SKM-1 treated with dmso at 0.1 percent for 144 hours (cell line): ENCODE results near the gene KTI12.
"Not testable (repeated sequence)": the region's sequence is repeated elsewhere in the genome, so short reads cannot be mapped to it uniquely, and the experiment has no call there.

Experiments used
- DNase-seq: peaks from one replicate; lab custom pipeline; 2025; ENCODE audit not compliant: unreplicated experiment; lab: John Stamatoyannopoulos, UW

KTI12 gene

DNA sequence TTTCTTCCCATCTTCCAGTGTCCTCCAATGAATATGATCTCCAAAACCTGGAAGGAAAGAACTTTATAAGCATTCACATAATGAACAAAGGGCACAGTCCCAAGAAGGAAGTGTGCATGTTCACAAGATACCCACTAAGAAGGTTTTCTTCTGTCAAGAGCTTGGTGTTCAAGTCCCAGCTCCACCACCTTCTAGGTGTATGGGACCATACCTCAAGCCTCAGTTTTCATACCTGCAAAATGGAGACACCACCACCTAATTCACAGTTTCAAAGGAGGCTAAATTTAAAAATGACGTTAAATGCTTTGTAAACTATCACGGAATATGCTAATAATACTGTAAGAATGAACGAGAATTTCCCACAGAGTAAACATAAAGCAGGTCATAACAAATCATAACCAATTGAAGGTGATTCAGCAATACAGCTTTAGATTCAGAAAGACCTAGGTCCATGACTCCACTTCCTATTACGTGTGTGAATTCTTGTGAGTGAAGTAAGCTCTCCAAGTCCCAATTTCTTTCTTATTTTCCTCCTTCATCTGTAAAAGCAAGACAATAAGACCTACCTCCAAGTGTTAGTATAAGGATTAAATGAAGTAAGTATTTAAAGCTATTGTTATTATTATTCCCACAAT, 8.1 kb upstream of the KTI12 start:
- DNase-seq = no peak

GRCh38 chr1:52037909-52038308, 4.3 kb upstream of the KTI12 start:
- DNase-seq = no peak

- DNase-seq = no peak
Observed at GRCh38 chr1:52037402-52037814, 3.8 kb upstream of the KTI12 start.

DNA sequence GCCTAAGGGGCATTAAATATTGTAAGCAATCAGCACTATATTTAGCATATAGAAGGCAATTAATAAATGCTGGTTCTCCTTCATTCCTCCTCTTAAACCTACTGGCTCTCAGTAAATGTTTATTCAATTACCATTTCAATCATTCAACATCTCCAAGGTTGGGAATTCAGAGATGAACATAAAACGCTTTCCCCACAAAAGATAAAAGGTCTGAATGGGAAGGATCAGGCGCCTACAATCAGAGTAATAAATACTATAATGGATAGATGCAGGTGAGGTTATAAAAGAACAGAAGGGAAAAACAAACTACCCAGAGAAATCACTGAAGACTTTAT, 407 bp upstream of the KTI12 start:
- DNase-seq = no peak

DNA sequence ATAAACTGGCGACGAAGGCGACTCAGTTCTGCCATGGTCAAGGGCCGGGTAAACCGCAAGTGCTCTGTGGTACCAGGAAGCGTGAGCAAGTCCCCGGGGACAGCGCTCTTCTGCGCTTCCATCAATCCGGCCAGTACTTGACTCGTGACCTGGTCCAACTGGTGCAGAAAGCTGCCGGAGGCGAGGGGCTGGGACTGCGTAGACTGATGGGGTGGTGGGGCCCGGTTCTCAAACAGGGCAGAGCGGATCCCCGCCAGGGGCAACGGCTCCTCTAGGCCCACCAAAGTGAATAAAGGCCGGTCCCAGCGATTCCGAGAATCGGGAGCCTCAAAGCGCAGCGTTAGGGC, 852 bp downstream of the KTI12 start:
- DNase-seq = peak; percentile 30

- DNase-seq = no peak
Observed at GRCh38 chr1:52032124-52032784, 1.4 kb downstream of the KTI12 start.

- not testable (repeated sequence) for DNase-seq
Observed at GRCh38 chr1:52028839-52029238, 4.8 kb downstream of the KTI12 start.

- DNase-seq = no peak
Observed at GRCh38 chr1:52028328-52028727, 5.3 kb downstream of the KTI12 start.

DNA sequence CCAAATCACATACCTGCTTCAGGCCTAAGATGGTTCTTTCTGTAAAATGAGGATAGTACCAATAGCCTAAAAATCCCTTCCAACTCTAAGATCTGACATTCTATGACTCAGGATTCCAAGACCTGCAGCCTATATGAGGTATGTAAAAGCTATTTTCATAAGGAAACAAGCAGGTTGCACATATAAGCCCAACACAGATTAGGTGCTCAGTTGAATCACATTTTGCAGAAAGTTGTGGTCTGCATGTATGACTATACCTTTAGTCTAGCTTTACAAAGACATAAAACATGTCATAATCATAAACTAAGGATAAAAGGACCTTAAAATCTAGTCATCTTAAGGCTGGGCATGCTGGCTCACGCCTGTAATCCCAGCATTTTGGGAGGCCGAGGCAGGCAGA, 7.3 kb downstream of the KTI12 start:
- DNase-seq = no peak

DNA sequence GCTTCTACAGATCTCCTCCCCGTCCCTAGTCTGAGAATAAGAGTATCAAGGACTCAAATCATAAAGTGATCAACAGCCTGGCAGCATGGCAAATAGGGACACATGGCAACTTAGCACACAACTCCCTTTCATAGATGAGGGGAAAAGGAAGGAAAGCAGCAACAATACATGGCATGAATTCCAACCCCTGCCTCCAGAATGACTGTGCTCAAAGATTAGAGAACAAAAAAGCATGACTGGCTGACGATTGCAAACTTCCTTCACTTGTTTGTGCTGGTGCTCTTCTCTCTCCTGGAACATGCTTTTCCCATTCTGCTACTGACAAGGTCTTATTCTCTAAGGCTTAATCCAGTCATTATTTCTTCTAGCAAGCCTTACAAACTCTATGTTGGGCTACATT, 11.5 kb downstream of the KTI12 start:
- no peak for DNase-seq

GRCh38 chr1:52008071-52008809, 25.4 kb downstream of the KTI12 start:
- no peak for DNase-seq

- DNase-seq = no peak
Observed at GRCh38 chr1:52007215-52008002, 26.2 kb downstream of the KTI12 start.

GRCh38 chr1:52006081-52006553, 27.5 kb downstream of the KTI12 start:
- not testable (repeated sequence) for DNase-seq

DNA sequence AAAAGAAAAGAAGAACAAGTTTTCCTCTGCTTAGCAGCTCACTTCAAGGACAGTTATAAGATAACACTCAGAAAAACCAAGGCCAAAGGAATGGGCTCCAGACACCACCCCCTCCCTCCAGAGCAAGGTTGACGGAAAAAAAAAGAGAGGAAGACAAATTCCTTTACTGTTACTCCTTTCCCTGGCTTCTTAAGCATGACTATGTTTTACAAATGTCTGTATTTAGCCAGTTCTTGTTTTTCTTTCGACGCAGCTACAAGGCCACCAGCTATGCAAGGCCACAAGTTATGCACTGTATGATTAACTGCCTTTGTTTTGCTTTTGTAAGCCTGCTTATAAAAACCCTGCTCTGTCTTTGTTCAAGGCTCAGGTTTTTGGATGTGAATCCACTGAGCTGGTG, 28.1 kb downstream of the KTI12 start:
- DNase-seq = not testable (repeated sequence)

DNA sequence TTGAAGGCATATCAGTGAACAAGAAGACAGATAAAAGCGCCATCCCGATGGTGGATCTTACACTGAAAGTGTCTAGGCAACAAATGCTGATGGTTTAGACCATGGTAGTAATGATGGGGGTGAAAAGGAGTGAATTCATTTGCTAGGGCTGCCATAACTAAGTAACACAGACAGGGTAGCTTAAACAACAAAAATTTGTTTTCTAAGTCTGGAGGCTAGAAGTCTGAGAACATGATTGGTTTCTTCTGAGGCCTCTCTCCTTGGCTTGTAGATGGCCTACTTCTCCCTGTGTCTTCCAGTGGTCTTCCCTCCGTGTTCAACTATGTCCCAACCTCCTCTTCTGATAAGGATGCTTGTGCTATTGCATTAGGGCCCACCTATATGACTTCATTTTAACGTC, 29.7 kb downstream of the KTI12 start:
- no peak for DNase-seq

DNA sequence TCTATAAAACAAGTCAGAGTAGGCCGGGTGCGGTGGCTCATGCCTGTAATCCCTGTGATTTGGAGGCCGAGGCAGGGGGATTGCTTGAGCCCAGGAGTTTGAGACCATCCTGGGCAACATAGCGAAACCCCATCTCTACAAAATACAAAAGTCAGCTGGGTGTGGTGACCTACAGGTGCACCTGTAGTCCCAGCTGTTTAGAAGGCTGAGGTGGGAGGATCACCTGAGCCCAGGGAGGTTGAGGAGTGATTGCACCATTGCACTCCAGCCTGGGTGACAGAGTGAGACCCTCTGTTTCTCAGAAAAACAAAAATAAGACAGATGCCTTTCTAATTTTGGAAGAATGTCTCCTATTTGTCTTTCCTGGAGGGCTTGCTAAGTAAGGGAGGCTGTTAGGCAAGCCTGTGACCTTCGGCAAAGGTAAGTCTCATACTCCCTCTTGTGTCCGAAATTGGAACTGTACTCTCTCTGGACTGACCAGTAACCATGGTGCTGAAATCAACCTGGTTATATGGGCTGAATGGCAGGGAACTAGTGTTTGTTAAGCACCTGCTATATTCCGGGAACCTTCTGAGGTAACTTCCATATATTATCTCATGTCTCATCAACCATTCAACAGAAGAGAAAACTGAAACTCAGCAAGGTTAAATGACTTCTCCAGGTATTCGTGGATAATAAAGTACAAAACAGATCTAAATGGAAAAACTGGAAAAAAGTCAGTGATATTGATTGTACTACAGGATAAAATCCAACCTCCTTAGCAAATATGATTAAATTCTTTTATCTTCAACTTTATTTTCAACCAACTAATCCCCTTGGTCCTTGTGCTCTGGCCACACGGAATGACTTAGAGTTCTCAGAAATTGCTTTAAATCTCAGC, 31.3 kb downstream of the KTI12 start:
- DNase-seq = peak; percentile 69

DNA sequence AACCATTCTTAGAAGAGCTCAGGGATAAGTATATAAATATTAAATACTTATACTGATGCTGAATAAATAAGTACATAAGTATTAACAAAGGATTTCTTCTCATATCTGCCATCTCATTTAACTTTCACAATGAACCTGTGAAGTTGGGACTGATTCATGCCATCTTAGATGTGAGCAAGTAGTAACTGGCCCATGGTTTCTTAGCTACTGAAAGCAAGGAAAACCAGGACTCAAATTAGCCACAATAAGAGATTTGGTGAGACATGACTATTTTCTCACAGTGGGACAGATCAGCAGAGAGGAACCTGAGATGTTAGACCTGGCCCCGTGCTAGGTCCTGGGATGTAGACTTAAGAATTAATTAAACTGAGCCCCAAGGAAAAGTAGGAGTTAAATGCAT, 34.9 kb downstream of the KTI12 start:
- no peak for DNase-seq

- no peak for DNase-seq
Observed at GRCh38 chr1:51997974-51998382, 35.6 kb downstream of the KTI12 start.

GRCh38 chr1:51990478-51990965, 43.1 kb downstream of the KTI12 start, which contains the start of gene RAB3B:
Gene RAB3B (minus strand): TSS chr1:51990700. CDS start chr1:51977117, 13,583 bp downstream.
- no peak for DNase-seq
